Urothelium cell line (cell line): ENCODE measurements around the gene TMEM33.
"Not testable (repeated sequence)": the region's sequence is repeated elsewhere in the genome, so short reads cannot be mapped to it uniquely, and the experiment has no call there.

Experiments used
- DNase-seq: peaks from one replicate; pipeline ENCODE4 v3.0.0; 2011; ENCODE audit warnings: low spot score, mixed read lengths
- FAIRE-seq: peaks from 2 replicates; lab custom pipeline; 2011; peaks lifted over from hg19 to GRCh38; lab: Jason Lieb, UNC

The TMEM33 gene, protein sequence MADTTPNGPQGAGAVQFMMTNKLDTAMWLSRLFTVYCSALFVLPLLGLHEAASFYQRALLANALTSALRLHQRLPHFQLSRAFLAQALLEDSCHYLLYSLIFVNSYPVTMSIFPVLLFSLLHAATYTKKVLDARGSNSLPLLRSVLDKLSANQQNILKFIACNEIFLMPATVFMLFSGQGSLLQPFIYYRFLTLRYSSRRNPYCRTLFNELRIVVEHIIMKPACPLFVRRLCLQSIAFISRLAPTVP

DNA sequence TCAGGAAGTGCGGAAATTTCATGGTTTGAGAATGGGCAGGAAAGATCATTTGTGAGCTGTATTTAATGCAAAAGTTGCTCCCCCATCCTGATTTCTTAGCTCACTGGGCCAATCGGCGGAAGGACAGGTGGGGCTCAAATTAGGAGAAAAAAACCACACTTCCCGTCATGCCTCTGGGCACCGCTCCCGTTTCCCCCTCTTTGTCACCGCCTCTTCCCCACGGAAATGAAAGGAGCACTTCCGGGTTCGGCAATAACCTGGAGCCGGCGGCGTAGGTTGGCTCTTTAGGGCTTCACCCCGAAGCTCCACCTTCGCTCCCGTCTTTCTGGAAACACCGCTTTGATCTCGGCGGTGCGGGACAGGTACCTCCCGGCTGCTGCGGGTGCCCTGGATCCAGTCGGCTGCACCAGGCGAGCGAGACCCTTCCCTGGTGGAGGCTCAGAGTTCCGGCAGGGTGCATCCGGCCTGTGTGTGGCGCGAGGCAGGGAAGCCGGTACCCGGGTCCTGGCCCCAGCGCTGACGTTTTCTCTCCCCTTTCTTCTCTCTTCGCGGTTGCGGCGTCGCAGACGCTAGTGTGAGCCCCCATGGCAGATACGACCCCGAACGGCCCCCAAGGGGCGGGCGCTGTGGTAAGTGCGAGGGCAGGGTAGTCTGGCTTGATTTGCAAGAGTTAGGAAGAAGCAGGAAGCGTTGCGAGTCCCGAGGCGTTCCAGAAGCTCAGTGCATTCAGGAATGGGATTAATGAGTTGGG is at the start of gene TMEM33:
TMEM33 (plus strand) TSS at position 529 of the 751 bp plus-strand sequence; CDS start at position 585, 56 bp downstream.
- DNase-seq (peak; percentile 94), FAIRE-seq (peak; percentile 84)

DNA sequence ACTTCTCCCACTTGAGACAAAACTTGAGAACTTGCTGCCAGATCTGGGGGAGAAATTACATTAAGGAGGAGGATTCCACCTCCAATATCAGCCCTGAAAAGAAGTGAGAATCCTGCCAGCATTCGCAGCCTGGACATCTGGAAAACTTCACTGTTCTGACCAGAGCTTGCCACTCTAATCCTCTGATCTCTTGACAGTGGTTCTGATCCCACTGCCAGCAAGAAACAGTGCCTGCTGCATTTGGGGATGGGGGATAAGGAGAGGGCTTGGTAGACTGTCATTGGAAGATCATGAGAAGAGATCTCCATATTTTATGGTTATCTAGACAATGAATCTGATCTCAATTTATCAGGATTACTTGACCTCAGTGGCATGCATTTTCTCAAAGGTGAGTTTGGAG is 49.8 kb upstream of the TMEM33 start:
- FAIRE-seq (no peak), DNase-seq (no peak)

DNA sequence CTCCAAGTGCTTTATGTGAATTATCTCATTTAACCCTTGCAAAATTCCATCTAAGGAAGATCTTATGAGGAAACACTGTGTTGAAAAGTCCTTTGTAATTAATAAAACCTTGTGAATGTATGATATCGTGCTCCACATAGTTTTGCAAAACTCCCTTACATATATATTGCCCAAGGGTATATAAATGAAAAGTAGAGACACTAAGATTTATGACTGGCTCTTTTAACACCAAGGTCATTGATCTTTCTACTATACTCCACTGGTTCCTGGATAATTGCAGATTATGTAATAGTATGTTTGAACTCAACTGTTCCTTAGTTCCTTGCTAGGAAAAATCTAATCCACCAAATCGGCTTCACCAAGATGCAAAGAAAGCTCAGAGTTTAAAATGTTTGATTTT is 48.0 kb upstream of the TMEM33 start:
- DNase-seq, result no peak
- no peak for FAIRE-seq

DNA sequence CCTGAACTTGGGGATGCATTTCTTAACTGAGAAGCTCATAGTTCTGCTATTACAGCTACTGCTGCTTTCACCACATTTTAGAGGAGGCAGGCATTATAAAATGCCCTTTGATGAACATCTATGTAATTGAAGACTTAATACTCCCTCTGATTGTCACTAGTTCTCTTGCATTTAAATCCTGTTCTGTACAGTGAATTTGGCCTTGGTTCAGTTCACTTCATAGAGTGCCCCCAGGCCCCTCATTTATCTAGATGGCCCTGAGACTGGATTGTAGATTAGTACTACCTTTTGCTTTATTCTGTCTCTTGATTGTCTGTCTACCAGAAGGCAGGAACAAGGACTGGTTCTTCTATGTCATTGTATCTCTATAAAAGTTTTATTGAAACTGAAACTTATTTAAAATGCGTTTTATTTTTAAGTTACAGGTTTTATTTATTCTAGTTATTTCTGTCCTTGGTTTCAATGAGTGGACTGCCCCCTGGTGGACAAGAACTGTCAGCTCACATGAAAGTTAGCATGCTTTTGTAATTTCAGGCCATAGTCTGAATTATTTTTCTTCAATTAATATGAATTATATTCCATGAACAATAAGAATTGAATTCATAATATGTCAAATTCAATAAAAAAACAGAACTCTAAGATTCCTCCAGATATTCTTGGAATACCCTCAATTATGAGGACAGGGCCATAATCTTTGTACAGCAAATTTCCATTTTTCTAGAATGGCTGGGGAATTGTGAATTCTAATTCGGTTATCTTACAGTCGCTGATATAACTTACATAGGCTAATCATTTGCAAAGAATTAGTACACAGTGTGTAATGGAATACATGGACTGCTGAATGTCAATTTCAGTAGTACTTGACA is 47.2 kb upstream of the TMEM33 start:
- FAIRE-seq, result no peak
- peak; percentile 32 for DNase-seq

DNA sequence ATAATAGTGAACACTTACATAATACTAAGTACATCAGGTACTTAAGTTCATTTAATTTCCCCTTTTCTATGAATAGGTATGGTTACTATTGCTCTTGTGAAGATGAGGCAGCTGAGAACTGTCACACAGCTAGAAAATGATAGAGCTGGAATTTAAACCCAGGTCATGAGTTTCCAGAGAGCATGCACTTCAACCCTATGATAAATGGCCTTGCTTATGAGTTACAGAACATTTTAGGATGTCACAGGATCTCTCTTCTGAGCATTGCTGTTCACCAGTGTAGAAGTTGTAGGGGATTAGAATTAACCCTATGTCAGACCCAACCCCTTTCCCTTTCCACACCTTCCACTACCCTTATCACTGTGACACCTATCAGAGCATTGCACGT is 46.5 kb upstream of the TMEM33 start:
- FAIRE-seq (no peak), DNase-seq (no peak)

DNA sequence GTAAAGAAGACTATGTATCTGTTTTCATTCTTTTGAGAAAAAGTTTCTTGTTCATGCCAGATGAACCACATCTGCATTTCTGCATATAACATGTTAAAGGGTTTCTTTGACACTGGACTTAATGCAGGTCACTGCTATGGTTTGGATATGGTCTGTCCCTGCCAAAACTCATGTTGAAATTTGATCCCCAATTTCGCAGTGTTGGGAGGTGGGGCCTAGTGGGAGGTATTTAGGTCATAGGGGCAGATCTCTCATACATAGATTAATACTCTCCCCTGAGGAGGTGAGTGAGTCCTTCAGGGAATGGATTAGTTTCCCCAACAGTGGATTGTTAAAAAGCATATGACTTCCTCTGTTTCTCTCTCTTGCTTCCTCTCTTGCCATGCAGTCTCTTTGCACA is 45.9 kb upstream of the TMEM33 start:
- no peak for FAIRE-seq
- no peak for DNase-seq

DNA sequence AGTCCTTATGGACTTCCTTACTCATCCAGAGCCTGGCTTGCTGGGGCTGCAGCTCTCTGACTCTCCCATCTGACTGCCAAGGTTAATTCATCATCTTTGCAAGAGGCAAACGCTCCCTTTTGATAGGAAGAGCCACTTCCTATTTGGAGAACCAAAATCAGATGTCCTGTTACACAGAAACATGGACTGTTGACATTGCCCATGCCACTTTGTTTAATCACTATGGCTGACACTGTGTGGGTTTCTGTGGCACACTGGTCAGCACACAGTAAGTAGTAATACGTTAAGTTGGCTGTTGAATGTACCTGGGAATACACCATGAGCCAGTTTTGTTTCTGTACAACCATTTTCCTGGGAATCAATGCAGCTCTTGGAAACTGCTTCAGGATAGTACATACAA is 45.1 kb upstream of the TMEM33 start:
- FAIRE-seq, result no peak
- DNase-seq, result no peak

DNA sequence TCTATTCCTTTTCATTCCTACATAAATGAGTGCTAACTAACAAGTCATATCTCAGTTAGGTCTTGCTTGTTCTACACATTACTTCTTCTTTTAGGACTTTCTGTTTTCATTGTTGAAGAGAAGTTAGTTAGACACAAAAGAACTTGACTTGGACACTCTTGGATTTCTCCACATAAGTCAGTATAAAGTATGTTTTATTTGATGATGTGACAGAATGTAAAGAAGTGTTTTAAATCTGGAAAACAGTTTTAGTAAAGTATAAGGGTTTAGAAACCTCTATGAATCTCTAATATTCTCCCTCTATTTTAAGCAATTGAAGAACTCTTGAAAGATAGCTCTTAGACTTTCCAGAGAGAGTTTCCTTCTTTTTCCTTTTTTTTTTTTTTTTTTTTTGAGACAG is 38.6 kb upstream of the TMEM33 start:
- DNase-seq (no peak), FAIRE-seq (no peak)

DNA sequence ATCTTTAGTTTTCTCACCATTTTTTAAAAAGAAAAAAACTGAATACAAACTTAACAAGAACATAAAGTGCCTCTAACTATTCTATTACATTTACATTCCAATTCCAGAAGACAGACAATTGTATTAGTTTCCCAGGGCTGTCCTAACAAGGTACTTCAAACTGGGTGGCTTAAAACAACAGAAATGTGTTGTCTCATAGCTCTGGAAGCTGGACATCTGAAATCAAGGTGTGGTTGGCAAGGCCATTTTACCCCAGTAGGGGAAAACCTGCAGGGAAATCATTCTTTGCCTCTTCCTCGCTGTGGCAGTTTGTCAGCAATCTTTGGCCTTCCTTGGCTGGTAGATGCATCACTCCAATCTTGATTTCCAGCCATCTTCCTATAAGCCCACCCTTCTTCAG is 37.5 kb upstream of the TMEM33 start:
- FAIRE-seq, result no peak
- DNase-seq, result no peak

DNA sequence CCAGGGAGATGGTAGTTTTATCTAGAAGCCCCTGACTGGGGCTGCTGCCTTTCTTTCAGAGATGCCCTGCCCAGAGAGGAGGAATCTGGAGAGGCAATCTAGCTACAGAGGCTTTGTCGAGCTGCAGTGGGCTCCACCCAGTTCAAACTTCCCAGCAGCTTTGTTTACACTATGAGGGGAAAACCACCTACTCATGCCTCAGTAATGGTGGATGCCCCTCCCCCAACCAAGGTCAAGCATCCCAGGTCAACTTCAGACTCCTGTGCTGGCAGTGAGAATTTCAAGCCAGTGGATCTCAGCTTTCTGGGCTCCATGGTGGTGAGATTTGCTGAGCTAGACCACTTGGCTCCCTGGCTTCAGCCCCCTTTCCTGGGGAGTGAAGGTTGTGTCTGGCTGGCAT is 26.1 kb upstream of the TMEM33 start:
- not testable (repeated sequence) for FAIRE-seq, DNase-seq

DNA sequence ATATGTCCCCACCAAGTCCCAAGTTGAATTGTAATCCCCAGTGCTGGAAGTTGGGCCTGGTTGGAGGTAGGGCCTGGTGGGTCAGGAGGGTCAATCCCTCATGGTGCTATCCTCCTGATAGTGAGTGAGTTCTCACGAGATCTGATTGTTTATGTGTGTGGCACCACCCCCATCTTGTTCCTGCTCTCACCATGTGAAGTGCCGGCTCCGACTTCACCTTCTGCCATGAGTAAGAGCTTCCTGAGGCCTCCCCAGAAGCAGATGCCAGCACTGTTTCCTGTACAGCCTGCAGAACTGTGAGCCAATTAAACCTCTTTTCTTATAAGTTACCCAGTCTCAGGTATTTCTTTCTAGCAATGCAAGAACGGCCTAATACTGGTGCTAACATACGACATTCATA is 22.7 kb upstream of the TMEM33 start:
- FAIRE-seq (no peak), DNase-seq (no peak)

DNA sequence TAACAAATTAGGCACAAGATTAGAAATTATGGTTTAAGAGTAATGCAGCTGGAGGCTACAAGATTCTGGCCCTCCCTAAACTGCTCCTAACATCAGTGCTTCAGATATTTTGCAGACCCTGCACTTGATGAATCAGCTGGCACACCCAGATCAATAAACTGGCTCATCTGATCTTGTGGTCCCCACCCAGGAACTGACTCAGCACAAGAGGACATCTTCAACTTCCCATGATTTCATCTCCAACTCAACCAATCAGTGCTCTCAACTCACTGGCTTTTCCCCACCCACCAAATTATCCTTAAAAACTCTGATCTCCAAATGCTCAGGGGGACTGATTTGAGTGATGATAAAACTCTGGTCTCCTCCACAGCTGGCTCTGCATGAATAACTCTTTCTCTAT is 21.7 kb upstream of the TMEM33 start:
- no peak for DNase-seq

DNA sequence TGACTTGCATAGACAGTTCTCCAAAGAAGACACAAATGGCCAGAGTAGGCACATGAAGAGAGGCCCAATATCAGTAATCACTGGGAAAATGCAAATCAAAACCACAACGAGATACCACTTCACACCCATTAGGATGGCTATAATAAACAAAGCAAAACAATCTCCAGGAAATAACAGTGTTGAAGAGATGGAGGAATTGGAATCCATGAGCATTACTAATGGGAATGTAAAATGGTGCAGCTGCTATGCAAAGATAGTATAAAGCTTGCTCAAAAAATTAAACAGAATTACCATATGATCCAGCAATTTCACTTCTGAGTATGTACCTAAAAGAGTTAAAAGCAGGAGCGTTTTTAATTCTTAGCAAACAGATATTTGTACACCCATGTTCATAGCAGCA is 17.0 kb upstream of the TMEM33 start:
- FAIRE-seq, result no peak

More for the DNA sequence above, 21.7 kb upstream of the TMEM33 start:
- FAIRE-seq, result no peak

DNA sequence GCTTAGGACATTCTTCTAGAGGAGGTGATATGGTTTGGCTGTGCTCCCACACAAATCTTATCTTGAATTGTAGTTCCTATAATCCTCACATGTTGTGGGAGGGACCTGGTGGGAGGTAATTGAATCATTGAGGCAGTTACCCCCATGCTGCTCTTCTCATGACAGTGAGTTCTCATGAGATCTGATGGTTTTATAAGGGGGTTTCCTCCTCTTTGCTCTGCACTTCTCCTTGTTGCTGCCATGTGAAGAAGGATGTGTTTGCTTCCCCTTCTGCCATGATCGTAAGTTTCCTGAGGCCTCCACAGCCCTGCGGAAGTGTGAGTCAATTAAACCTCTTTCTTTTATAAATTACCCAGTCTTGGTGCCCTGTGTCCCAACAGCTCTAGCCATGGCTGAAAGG is 14.8 kb upstream of the TMEM33 start:
- DNase-seq, result not testable (repeated sequence)

More for the DNA sequence above, 17.0 kb upstream of the TMEM33 start:
- no peak for DNase-seq

DNA sequence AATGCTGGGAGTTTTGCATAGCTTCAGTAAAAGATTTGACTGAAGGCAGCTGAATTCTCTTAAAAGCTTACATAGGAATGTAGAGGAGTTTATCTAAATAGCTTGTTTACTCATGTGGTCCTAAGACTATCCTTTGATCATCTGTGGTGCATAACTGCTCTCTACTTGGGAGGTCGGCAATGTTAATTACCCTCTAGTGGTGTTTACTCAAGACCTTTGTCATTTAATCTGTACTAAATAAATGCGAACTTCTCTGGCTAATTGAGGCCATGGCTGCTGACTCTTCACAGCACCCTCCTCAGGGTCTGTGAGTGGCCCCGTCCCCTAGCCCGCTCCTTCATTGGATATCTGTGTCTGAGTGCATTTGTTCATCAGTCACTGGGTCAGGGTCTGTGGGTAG is 13.8 kb upstream of the TMEM33 start:
- no peak for FAIRE-seq
- DNase-seq, result no peak

More for the DNA sequence above, 14.8 kb upstream of the TMEM33 start:
- FAIRE-seq, result not testable (repeated sequence)

DNA sequence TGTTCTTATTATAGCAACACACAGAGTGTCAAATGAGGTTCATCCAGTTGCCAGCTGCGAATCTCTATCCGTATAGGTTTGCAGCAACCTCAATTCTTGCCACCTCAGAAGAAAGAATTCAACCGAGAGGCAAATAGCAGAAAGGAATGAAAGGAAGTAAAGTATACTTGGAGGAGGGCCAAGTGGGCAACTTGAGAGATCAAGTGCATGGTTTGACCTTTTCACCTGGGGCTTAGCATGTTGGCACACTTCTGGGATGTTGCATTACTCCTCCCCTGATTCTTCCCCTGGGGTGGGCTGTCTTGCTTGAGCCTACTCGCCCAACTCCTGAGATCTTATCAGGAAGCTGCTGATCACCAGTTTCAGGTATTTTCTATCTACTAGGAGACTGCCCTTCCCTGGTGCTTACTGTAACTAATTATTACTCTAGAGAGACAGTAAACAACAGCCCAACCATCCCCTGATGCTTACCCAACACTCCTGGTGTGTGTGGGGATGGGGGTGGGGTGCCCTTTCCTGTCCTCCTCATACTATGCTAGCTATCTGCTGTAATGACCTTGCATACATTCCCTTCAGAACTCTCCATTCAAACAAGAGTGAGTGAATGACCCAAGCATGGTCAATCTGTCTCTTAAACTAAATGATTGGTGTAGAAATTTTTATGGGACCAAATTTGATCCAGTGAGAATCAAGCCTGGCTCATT is 7.3 kb upstream of the TMEM33 start:
- DNase-seq (no peak), FAIRE-seq (no peak)

DNA sequence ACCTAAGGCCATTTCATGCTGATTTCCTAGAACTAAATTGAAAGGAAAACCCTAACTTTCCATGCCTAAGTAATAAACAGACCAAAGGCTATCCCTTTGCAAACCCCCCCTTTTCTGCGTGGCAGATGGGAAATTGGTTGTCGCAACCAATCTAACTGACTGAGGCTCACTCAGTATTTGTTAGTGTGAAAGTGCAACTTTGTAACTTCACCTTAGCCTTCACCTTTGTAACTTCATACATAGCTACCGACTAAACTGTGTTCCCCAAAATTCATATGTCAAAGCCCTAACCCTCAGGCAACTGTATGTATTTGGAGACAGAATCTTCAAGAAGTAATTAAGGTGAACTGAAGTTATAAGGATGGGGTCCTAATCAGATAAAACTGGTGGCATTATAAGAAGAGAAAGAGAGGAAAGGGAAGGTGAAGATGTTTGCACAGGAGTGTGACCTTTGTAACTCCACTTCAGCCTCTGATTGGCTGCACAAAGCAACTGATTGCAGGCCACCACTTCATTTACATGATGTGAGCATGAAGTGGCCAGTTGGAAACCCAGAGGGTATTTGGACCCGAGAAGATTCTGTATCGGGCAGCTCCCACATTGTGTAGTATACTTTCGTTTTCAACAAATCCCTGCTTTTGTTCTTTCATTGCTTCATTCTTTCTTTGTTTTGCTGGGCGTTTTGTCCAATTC is 4.9 kb upstream of the TMEM33 start:
- DNase-seq (no peak), FAIRE-seq (no peak)

DNA sequence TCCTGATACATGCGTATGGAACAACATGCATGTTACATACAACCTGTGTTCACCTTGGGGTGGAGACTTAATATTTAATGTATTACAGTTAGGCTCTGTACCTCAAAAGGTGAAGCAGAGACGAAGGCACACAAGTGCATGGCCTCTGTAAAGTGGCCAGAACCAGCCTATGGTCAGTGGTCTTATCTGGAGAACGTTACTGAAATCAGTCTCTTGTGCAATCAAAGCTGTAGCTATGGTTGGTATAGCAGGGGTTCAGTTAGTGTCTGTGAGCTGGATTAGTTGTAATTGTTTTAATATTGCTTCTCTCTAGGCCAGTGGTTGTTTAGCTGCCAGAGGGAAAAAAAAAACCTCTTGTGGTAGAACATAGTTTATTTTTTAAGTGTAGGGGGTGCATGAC is 2.2 kb upstream of the TMEM33 start:
- DNase-seq (no peak), FAIRE-seq (no peak)

DNA sequence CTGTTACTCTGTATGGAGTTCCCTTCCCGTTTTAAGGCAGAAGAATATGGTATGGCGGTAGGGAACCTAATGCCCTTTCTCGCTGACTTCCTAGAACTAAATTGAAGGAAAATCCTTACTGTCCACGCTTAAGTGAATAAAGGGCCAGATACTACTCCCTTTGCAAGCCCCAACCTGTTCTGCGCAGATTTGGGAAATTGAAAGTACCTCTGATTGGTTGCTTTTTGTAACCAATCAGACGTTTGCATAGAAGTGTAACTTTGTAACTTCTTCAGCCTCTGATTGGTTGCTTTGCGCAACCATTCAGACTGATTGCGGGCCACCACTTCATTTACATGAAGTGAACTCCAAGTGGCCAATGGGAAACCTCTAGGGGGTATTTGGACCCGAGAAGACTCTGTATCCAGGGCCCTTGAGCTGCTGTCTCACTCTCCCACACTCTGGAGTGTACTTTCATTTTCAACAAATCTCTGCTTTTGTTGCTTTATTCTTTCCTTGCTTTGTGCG is 1.2 kb upstream of the TMEM33 start:
- FAIRE-seq (no peak), DNase-seq (no peak)

DNA sequence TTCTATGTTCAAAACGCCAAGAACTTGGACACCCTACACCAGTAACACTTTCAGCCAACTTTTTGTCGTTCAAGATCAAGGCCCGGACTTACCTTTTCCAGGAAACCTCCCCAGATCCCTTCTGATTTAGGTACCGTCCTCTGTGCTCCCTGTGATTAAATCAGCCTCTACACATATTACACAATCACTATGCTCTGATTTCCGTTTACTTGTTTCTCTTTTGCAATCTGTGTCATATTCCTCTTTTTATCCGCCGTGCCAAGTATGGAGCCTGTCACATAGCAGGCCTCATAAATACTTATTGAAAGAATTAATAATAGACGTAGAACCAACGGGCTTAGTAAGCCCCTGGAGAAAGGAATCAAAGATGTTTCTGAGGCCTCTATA is 722 bp upstream of the TMEM33 start:
- no peak for FAIRE-seq
- no peak for DNase-seq
